Endodermal cell (in vitro differentiated cells): ENCODE measurements around the gene SSBP4. TPM values are rescaled to one million over a fixed set of nuclear protein-coding genes. Genes with fewer than 3 reads are reported as not detected.
A peak's percentile ranks its signal among the peaks of the same experiment; 100 is the strongest.

ENCODE experiments used
- DNase-seq: peaks from one replicate; pipeline ENCODE4 v3.0.0-alpha.2; 2017
- H3K27ac ChIP-seq: 2 replicates; pipeline ENCODE4 v1.5.1; 2013; ENCODE audit warnings: mild to moderate bottlenecking, low read depth, low read length, moderate library complexity
- H3K27me3 ChIP-seq: 2 replicates; pipeline ENCODE4 v1.6.1; 2013; ENCODE audit warnings: mild to moderate bottlenecking, low read length, moderate library complexity; ENCODE audit not compliant: insufficient read depth, control insufficient read depth, poor library complexity, severe bottlenecking
- H3K36me3 ChIP-seq: 2 replicates; pipeline ENCODE4 v1.7.0; 2013; ENCODE audit warnings: mild to moderate bottlenecking, low read length, moderate library complexity; ENCODE audit not compliant: control insufficient read depth, insufficient read depth
- H3K4me1 ChIP-seq: one replicate; pipeline ENCODE4 v1.7.0; 2013; ENCODE audit warnings: low read length; ENCODE audit not compliant: control insufficient read depth, insufficient read depth
- H3K4me3 ChIP-seq: 2 replicates; pipeline ENCODE4 v1.5.1; 2013; ENCODE audit warnings: mild to moderate bottlenecking, low read length, moderate library complexity
- H3K9ac ChIP-seq: 2 replicates; pipeline ENCODE4 v1.6.1; 2013; ENCODE audit warnings: mild to moderate bottlenecking, low read length, moderate library complexity; ENCODE audit not compliant: poor library complexity, severe bottlenecking; ENCODE audit errors: extremely low read depth
- H3K9me3 ChIP-seq: 2 replicates; pipeline ENCODE4 v1.6.1; 2013; ENCODE audit warnings: mild to moderate bottlenecking, low read length, moderate library complexity; ENCODE audit not compliant: control insufficient read depth
- H3K27ac Mint-ChIP-seq: 2 replicates; pipeline ENCODE4 v1.8.0; 2020; ENCODE audit warnings: mixed read lengths
- H3K27me3 Mint-ChIP-seq: 2 replicates; pipeline ENCODE4 v1.8.0; 2021; ENCODE audit warnings: mild to moderate bottlenecking, mixed read lengths; ENCODE audit not compliant: insufficient read depth
- H3K36me3 Mint-ChIP-seq: 2 replicates; pipeline ENCODE4 v1.8.0; 2020; ENCODE audit warnings: low read depth, mixed read lengths
- H3K4me1 Mint-ChIP-seq: 2 replicates; pipeline ENCODE4 v1.8.0; 2020; ENCODE audit warnings: mixed read lengths
- H3K4me3 Mint-ChIP-seq: 2 replicates; pipeline ENCODE4 v1.8.0; 2020; ENCODE audit warnings: mild to moderate bottlenecking, moderate library complexity, mixed read lengths
- H3K9me3 Mint-ChIP-seq: 2 replicates; pipeline ENCODE4 v1.8.0; 2020; ENCODE audit warnings: mild to moderate bottlenecking, mixed read lengths
- WGBS, 2 experiments: methylation state at CpG; one replicate each; pipeline versions ENCODE4 v1.1.5 to v1.1.7; 2013; ENCODE audit warnings: missing lambda C conversion rate in 2 of 2, mixed read lengths in 1 of 2; ENCODE audit not compliant: insufficient coverage in 1 of 2, insufficient read length in 1 of 2; 5-methylcytosine and 5-hydroxymethylcytosine counted together
- total RNA-seq, 2 donors: library from RNA; stranded (reverse); fragmentation: NEBNext Ultra II Directional in 1 of 2; extraction: Animal tissue kit (Norgen Biotek cat#: 25700) in 1 of 2; gene quantifications; 2 replicates in 1 of 2; 3 replicates in 1 of 2; pipeline ENCODE4 v1.2.1, GENCODE V29; 2021
- TF ChIP-seq, protein P1 (sequence below): fragments of 200-600 bp; sonication (generic); conservative IDR thresholded peaks from 2 replicates; pipeline ENCODE4 v1.5.0; 2021; ENCODE audit warnings: antibody characterized with exemption, mild to moderate bottlenecking

The SSBP4 gene
- total RNA-seq, 2 donors from 2014 or later = 35.9 to 43.5 TPM

DNA sequence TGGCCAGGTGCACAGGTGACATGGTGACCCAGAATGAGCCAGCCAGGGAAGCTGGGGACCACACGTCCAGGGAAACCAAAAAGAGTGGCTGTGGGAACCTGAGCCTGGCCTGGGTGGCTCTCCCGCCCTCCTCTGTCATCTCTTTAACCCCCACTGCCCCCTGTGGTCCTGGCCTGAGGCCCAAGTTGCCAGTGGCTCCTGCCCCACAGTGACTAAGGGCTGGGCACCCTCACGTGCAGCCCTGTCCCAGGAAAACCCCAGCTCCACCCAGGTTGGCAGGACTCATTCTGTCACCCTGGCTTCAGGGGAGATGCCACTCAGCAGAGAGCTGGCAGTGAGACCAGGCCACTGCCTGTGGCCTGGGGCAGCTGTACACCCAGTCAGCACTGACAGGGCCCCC, 49.3 kb downstream of the SSBP4 start:
- H3K27ac ChIP-seq = no peak overlapping the region
- no peaks in the 10 kb centered on the region for H3K4me1 ChIP-seq
- Mint-ChIP-seq H3K36me3 (peaks cover 14% of the 10 kb centered on the region), H3K9me3 (no peaks in the 10 kb centered on the region), H3K4me3 (no peak overlapping the region), H3K27me3 (no peaks in the 10 kb centered on the region), H3K4me1 (peaks cover 9% of the 10 kb centered on the region), H3K27ac (no peak overlapping the region)
- H3K9me3 ChIP-seq = no peaks in the 10 kb centered on the region
- peaks cover 3% of the 10 kb centered on the region for H3K36me3 ChIP-seq
- no peak overlapping the region for H3K9ac ChIP-seq
- TF ChIP-seq, protein P1, sequence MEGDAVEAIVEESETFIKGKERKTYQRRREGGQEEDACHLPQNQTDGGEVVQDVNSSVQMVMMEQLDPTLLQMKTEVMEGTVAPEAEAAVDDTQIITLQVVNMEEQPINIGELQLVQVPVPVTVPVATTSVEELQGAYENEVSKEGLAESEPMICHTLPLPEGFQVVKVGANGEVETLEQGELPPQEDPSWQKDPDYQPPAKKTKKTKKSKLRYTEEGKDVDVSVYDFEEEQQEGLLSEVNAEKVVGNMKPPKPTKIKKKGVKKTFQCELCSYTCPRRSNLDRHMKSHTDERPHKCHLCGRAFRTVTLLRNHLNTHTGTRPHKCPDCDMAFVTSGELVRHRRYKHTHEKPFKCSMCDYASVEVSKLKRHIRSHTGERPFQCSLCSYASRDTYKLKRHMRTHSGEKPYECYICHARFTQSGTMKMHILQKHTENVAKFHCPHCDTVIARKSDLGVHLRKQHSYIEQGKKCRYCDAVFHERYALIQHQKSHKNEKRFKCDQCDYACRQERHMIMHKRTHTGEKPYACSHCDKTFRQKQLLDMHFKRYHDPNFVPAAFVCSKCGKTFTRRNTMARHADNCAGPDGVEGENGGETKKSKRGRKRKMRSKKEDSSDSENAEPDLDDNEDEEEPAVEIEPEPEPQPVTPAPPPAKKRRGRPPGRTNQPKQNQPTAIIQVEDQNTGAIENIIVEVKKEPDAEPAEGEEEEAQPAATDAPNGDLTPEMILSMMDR = no peak
- 83% methylated on average over 3 of the region's 3 CpGs; no CpG with 5 or more reads in 1 of the 2 experiments for WGBS, 2 experiments
- H3K4me3 ChIP-seq = no peak overlapping the region
- no peaks in the 10 kb centered on the region for H3K27me3 ChIP-seq
- DNase-seq = no peak

DNA sequence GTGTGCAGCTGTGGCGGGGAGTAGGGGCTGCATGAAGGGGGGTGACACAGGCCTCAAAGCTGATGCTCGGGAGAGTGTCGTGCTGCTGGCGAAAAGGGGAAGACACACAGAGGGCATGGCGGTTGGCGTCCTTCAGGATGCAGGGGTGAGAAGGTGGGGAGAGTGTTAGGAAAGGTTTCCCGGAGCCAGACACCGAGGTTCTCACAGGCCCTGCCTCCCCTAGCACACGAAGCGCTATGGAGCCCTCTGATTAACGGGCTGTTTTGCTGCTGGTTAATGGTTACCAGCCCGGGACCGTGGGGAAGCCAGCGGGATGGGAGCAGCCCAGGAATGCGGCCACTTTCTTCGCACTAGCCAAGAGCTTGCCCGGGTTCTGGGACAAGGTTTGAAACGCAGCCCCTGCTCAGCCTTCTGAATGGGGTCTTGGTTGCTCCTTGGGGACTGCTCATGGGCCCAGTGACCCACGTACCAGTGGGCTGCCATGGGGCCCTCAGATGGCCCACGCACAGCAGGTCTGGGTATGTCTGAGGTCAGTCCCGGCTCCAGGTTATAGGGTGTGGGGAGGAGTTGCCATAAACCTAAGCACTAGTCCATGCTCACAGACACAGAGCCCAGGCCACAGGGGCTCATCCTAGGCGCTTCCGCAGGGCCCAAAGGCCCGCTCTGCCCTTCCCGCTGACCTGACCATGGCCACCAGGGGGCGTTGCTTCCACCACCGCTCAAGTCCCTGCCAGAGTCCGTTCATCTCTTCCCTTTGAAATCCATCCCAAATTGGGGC, 50.1 kb downstream of the SSBP4 start:
- H3K27me3 ChIP-seq = no peaks in the 10 kb centered on the region
- no peak overlapping the region for H3K4me3 ChIP-seq
- DNase-seq = peak; percentile 93
- H3K9me3 Mint-ChIP-seq = no peaks in the 10 kb centered on the region
- H3K9me3 ChIP-seq = no peaks in the 10 kb centered on the region
- peak overlapping the region; percentile 92 for H3K27ac Mint-ChIP-seq
- H3K4me1 Mint-ChIP-seq = peaks cover 9% of the 10 kb centered on the region
- no peak overlapping the region for H3K27ac ChIP-seq
- 78 to 79% methylated on average over 11 to 28 of the region's 28 CpGs for WGBS, 2 experiments
- H3K36me3 ChIP-seq = peaks cover 3% of the 10 kb centered on the region
- H3K27me3 Mint-ChIP-seq = no peaks in the 10 kb centered on the region
- no peak overlapping the region for H3K4me3 Mint-ChIP-seq
- peaks cover 9% of the 10 kb centered on the region for H3K36me3 Mint-ChIP-seq
- peak overlapping the region; percentile 34 for H3K9ac ChIP-seq
- no peaks in the 10 kb centered on the region for H3K4me1 ChIP-seq
- TF ChIP-seq, protein P1 = peak; percentile 94

DNA sequence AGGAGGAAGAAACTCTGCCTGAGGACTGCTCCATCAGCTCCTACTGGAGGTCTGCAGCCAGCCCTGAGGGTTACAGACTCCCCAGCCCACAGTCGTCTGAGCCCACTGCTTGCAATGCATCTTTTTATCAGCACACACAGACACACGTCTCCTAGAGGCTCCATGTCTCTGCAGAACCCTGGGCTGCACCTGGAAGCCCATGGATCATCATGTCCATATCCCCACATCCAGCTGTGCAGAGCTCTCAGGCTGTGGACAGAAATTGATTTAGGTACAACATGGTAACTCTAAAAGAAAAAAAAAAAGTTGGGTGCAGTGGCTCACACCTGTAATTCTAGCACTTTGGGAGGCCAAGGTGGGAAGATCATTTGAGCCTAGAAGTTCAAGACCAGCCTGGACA, 51.6 kb downstream of the SSBP4 start:
- WGBS, 2 experiments = 67 to 72% methylated on average over 1 to 2 of the region's 2 CpGs
- Histone ChIP-seq H3K9ac (no peak overlapping the region), H3K9me3 (no peaks in the 10 kb centered on the region), H3K27ac (no peak overlapping the region), H3K27me3 (no peaks in the 10 kb centered on the region), H3K4me1 (no peaks in the 10 kb centered on the region), H3K36me3 (peaks cover 3% of the 10 kb centered on the region), H3K4me3 (no peak overlapping the region)
- Mint-ChIP-seq H3K4me3 (no peak overlapping the region), H3K27me3 (no peaks in the 10 kb centered on the region), H3K9me3 (no peaks in the 10 kb centered on the region), H3K27ac (peak overlapping the region; percentile 76), H3K36me3 (no peaks in the 10 kb centered on the region), H3K4me1 (peaks cover 9% of the 10 kb centered on the region)
- no peak for DNase-seq
- TF ChIP-seq, protein P1 = no peak
